K562 (cell line): Measurements from ENCODE around the gene MRGPRE. TPM values are rescaled to one million over a fixed set of nuclear protein-coding genes. Genes with fewer than 3 reads are reported as not detected.

Experiments used
- ATF7 ChIP-seq: fragments of 450-650 bp; IDR thresholded peaks from 2 replicates; pipeline ENCODE4 v1.7.1; 2014; ENCODE audit warnings: mild to moderate bottlenecking, moderate library complexity
- CEBPB ChIP-seq: fragments of 450-650 bp; IDR thresholded peaks from 2 replicates; pipeline ENCODE4 v1.6.1; 2016; ENCODE audit warnings: missing genetic modification characterization, missing compliant biosample characterization
- CTBP1 ChIP-seq: fragments of 450-650 bp; IDR thresholded peaks from 2 replicates; pipeline ENCODE4 v1.6.1; 2016; ENCODE audit warnings: borderline replicate concordance
- HCFC1 ChIP-seq: IDR thresholded peaks from 2 replicates; pipeline ENCODE4 v1.6.1; 2012; ENCODE audit warnings: low read depth, low read length, improper control_type of control experiment
- HMGN3 ChIP-seq: IDR thresholded peaks from 2 replicates; pipeline ENCODE4 v1.6.1; 2011; ENCODE audit warnings: borderline replicate concordance, low read depth, mild to moderate bottlenecking, mixed read lengths, low read length; ENCODE audit not compliant: insufficient read length; ENCODE audit errors: extremely low read depth
- IRF2 ChIP-seq: sonication (generic); formaldehyde crosslinking; IDR thresholded peaks from 2 replicates; pipeline ENCODE4 v1.8.1; 2022; ENCODE audit warnings: mild to moderate bottlenecking, missing genetic modification reagents
- KDM4B ChIP-seq, 2 experiments: fragments of 450-650 bp in 1 of 2; sonication (generic) in 1 of 2; IDR thresholded peaks; 2 replicates each; pipeline ENCODE4 v1.6.1; 2016 to 2017; ENCODE audit warnings: borderline replicate concordance in 2 of 2, antibody characterized with exemption in 1 of 2, low read depth in 1 of 2, mild to moderate bottlenecking in 1 of 2
- L3MBTL2 ChIP-seq: fragments of 450-650 bp; IDR thresholded peaks from 2 replicates; pipeline ENCODE4 v1.6.1; 2016; ENCODE audit warnings: mild to moderate bottlenecking, moderate library complexity
- MCM2 ChIP-seq: fragments of 450-650 bp; IDR thresholded peaks from 2 replicates; pipeline ENCODE4 v1.6.1; 2017; ENCODE audit warnings: low read depth, mild to moderate bottlenecking
- MEF2A ChIP-seq: IDR thresholded peaks from 2 replicates; pipeline ENCODE4 v1.6.1; 2011; ENCODE audit warnings: low read depth, mild to moderate bottlenecking, low read length, moderate library complexity; ENCODE audit not compliant: control insufficient read depth
- MXD1 ChIP-seq: fragments of 250-450 bp; sonication (Bioruptor Pico); IDR thresholded peaks from 2 replicates; pipeline ENCODE4 v1.8.0; 2021; ENCODE audit warnings: borderline replicate concordance, mild to moderate bottlenecking, moderate library complexity; ENCODE audit not compliant: poor library complexity, severe bottlenecking
- NCOA2 ChIP-seq, 2 experiments: fragments of 450-650 bp; IDR thresholded peaks; 2 replicates each; pipeline ENCODE4 v1.6.1; 2018; ENCODE audit warnings: mild to moderate bottlenecking in 2 of 2, moderate library complexity in 1 of 2; ENCODE audit not compliant: partially characterized antibody in 2 of 2
- NFXL1 ChIP-seq: fragments of 450-650 bp; formaldehyde crosslinking; IDR thresholded peaks from 2 replicates; pipeline ENCODE4 v1.4.0; 2021; ENCODE audit warnings: mild to moderate bottlenecking
- POLR3A ChIP-seq: IDR thresholded peaks from 2 replicates; pipeline ENCODE4 v1.6.1; 2011; ENCODE audit warnings: borderline replicate concordance, mild to moderate bottlenecking, moderate library complexity; ENCODE audit not compliant: insufficient read length, insufficient read depth; ENCODE audit errors: extremely low read depth
- SP2 ChIP-seq: IDR thresholded peaks from 2 replicates; pipeline ENCODE4 v1.6.1; 2011; ENCODE audit warnings: mild to moderate bottlenecking, low read depth, low read length, moderate library complexity; ENCODE audit not compliant: poor library complexity, severe bottlenecking; ENCODE audit errors: extremely low read depth
- SPI1 ChIP-seq: IDR thresholded peaks from 2 replicates; pipeline ENCODE4 v1.6.1; 2011; ENCODE audit warnings: low read depth, low read length, control low read depth, borderline replicate concordance
- TAF9B ChIP-seq: fragments of 450-650 bp; IDR thresholded peaks from 2 replicates; pipeline ENCODE4 v1.6.1; 2018; ENCODE audit warnings: mild to moderate bottlenecking; ENCODE audit not compliant: partially characterized antibody
- TCF7L2 ChIP-seq: fragments of 150-350 bp; IDR thresholded peaks from 2 replicates; pipeline ENCODE4 v1.6.1; 2016; ENCODE audit warnings: low read depth, mild to moderate bottlenecking, low read length, moderate library complexity
- ZMIZ1 ChIP-seq, 2 experiments: fragments of 150-350 bp in 1 of 2; IDR thresholded peaks; 2 replicates each; pipeline ENCODE4 v1.6.1; 2012 to 2016; ENCODE audit warnings: low read depth in 2 of 2, low read length in 2 of 2, mild to moderate bottlenecking in 1 of 2, moderate library complexity in 1 of 2
- ZNF124 ChIP-seq: sonication (generic); formaldehyde crosslinking; IDR thresholded peaks from 2 replicates; pipeline ENCODE4 v1.8.1; 2022; ENCODE audit warnings: missing genetic modification reagents
- ZNF140 ChIP-seq: fragments of 250-450 bp; sonication (Bioruptor Pico); IDR thresholded peaks from 2 replicates; pipeline ENCODE4 v1.8.0; 2021; ENCODE audit warnings: moderate library complexity, mild to moderate bottlenecking, inconsistent platforms
- polyA plus RNA-seq, 8 experiments: library from polyadenylated mRNA; depleted of rRNA in 4 of 8; stranded (reverse) in 5 of 8; unstranded in 3 of 8; fragments of >200 nt; fragmentation: Nextera tagmentation in 2 of 8; fragmentation: Illumina TruSeq in 1 of 8; extraction: Ambion mirVana in 2 of 8; extraction: Trizol in 1 of 8; gene quantifications; 2 replicates each; pipeline versions ENCODE4 v1.2.1 to v1.2.3, GENCODE V29; 2011 to 2014; ENCODE audit warnings: inconsistent platforms in 1 of 8, missing spikeins in 1 of 8
- total RNA-seq, 7 experiments: library from RNA; depleted of rRNA in 6 of 7; stranded (reverse); fragments of >200 nt in 6 of 7; fragmentation: Illumina TruSeq in 2 of 7; extraction: Trizol in 2 of 7; gene quantifications; 2 replicates each; pipeline versions ENCODE4 v1.2.1 to v1.2.3, GENCODE V29; 2011 to 2021; ENCODE audit warnings: low replicate concordance in 1 of 7
- TF ChIP-seq, protein P1 (sequence below): sonication (generic); formaldehyde crosslinking; IDR thresholded peaks from 2 replicates; pipeline ENCODE4 v1.8.0; 2022; ENCODE audit warnings: missing genetic modification reagents, mild to moderate bottlenecking, borderline replicate concordance

MRGPRE gene
- total and polyA plus RNA-seq, 9 of the 15 experiments (the other 6 are each of a cell fraction or from before 2014, with no cell fraction given) = not detected

GRCh38 chr11:3231851-3232744, at the start of gene MRGPRE (continued):
- TF ChIP-seq NFXL1 (no peak), POLR3A (no peak), MEF2A (no peak), HMGN3 (peak; percentile 96), SPI1 (no peak), ATF7 (0 out of 2 replicates have a peak, but pooled peaks have one; percentile 13), KDM4B (IDR thresholded peaks at IDR 0.05; ENCODE audit: borderline replicate concordance in 2 of 2, low read depth in 1 of 2) (no peak), CEBPB (tag) (no peak), CTBP1 (peak; percentile 82), MXD1 (CRISPR knock-in tag) (no peak), MCM2 (no peak), HCFC1 (no peak), ZNF124 (CRISPR knock-in tag) (no peak), TAF9B (no peak), SP2 (no peak), NCOA2 (IDR thresholded peaks at IDR 0.05; ENCODE audit: partially characterized antibody in 2 of 2) (no peak), L3MBTL2 (no peak; the same call in 1 of the 2 replicates), ZNF140 (CRISPR knock-in tag) (no peak), TCF7L2 (no peak), ZMIZ1 (IDR thresholded peaks at IDR 0.05; ENCODE audit: low read depth in 2 of 2, low read length in 2 of 2) (0 out of 4 replicates have a peak, but pooled peaks of 1 of the 2 experiments have one; percentile 18), IRF2 (CRISPR knock-in tag) (no peak)
- TF ChIP-seq, protein P1, sequence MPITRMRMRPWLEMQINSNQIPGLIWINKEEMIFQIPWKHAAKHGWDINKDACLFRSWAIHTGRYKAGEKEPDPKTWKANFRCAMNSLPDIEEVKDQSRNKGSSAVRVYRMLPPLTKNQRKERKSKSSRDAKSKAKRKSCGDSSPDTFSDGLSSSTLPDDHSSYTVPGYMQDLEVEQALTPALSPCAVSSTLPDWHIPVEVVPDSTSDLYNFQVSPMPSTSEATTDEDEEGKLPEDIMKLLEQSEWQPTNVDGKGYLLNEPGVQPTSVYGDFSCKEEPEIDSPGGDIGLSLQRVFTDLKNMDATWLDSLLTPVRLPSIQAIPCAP = no peak
